ENCODE data around the gene GAGE12E.
"Not testable (repeated sequence)": the region's sequence is repeated elsewhere in the genome, so short reads cannot be mapped to it uniquely, and the experiment has no call there.

GAGE12E gene

DNA sequence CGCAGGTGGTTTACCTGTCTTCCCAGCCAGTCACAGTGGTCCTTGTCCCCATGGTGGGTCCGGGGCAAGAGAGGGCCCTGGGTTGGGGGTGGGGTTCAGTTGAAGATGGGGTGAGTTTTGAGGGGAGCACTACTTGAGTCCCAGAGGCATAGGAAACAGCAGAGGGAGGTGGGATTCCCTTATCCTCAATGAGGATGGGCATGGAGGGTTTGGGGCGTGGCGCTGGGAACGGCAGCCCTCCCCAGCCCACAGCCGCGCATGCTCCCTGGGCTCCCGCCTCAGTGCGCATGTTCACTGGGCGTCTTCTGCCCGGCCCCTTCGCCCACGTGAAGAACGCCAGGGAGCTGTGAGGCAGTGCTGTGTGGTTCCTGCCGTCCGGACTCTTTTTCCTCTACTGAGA lies at the start of gene GAGE12E:
GAGE12E (plus strand) TSS at position 301 of the 400 bp plus-strand sequence. CDS start 1,155 bp downstream, outside the sequence.
- DNase-seq (ENCODE audit: low spot score), result not testable (repeated sequence)

GRCh38 chrX:49531877-49532276 lies 19.2 kb upstream of the GAGE12E start, which contains the start of gene GAGE12C:
Gene GAGE12C, plus strand, starts transcription at chrX:49532177. Its CDS starts 1,155 bp downstream, at chrX:49533332.
- DNase-seq (ENCODE audit: low spot score), result not testable (repeated sequence)

- not testable (repeated sequence) for DNase-seq (ENCODE audit: low spot score)
These were observed 9.7 kb upstream of the GAGE12E start, which contains the start of gene GAGE12D for GRCh38 chrX:49541433-49541832. Gene GAGE12D, plus strand, starts transcription at chrX:49541733. Its CDS starts 1,155 bp downstream, at chrX:49542888.

GRCh38 chrX:49560542-49560941 lies 9.5 kb downstream of the GAGE12E start, which contains the start of gene GAGE12F:
Gene GAGE12F, plus strand, starts transcription at chrX:49560842. Its CDS starts 1,155 bp downstream, at chrX:49561997.
- DNase-seq (ENCODE audit: low spot score), result not testable (repeated sequence)

GRCh38 chrX:49568728-49569127 lies 17.6 kb downstream of the GAGE12E start:
- DNase-seq (ENCODE audit: low spot score), result not testable (repeated sequence)

- not testable (repeated sequence) for DNase-seq (ENCODE audit: low spot score)
These were observed 18.1 kb downstream of the GAGE12E start for GRCh38 chrX:49569152-49569551.

DNA sequence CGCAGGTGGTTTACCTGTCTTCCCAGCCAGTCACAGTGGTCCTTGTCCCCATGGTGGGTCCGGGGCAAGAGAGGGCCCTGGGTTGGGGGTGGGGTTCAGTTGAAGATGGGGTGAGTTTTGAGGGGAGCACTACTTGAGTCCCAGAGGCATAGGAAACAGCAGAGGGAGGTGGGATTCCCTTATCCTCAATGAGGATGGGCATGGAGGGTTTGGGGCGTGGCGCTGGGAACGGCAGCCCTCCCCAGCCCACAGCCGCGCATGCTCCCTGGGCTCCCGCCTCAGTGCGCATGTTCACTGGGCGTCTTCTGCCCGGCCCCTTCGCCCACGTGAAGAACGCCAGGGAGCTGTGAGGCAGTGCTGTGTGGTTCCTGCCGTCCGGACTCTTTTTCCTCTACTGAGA lies 19.0 kb downstream of the GAGE12E start, which contains the start of gene GAGE12G:
GAGE12G (plus strand) TSS at position 301 of the 400 bp plus-strand sequence. CDS start 1,155 bp downstream, outside the sequence.
- not testable (repeated sequence) for DNase-seq (ENCODE audit: low spot score)

DNA sequence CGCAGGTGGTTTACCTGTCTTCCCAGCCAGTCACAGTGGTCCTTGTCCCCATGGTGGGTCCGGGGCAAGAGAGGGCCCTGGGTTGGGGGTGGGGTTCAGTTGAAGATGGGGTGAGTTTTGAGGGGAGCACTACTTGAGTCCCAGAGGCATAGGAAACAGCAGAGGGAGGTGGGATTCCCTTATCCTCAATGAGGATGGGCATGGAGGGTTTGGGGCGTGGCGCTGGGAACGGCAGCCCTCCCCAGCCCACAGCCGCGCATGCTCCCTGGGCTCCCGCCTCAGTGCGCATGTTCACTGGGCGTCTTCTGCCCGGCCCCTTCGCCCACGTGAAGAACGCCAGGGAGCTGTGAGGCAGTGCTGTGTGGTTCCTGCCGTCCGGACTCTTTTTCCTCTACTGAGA lies 28.6 kb downstream of the GAGE12E start, which contains the start of gene GAGE12H:
GAGE12H (plus strand) TSS at position 301 of the 400 bp plus-strand sequence. CDS start 1,155 bp downstream, outside the sequence.
- not testable (repeated sequence) for DNase-seq (ENCODE audit: low spot score)

- DNase-seq (ENCODE audit: low spot score), result not testable (repeated sequence)
These were observed 38.1 kb downstream of the GAGE12E start, which contains the start of gene GAGE2A for GRCh38 chrX:49589196-49589595. Gene GAGE2A, plus strand, starts transcription at chrX:49589496. Its CDS starts 1,155 bp downstream, at chrX:49590651.

DNA sequence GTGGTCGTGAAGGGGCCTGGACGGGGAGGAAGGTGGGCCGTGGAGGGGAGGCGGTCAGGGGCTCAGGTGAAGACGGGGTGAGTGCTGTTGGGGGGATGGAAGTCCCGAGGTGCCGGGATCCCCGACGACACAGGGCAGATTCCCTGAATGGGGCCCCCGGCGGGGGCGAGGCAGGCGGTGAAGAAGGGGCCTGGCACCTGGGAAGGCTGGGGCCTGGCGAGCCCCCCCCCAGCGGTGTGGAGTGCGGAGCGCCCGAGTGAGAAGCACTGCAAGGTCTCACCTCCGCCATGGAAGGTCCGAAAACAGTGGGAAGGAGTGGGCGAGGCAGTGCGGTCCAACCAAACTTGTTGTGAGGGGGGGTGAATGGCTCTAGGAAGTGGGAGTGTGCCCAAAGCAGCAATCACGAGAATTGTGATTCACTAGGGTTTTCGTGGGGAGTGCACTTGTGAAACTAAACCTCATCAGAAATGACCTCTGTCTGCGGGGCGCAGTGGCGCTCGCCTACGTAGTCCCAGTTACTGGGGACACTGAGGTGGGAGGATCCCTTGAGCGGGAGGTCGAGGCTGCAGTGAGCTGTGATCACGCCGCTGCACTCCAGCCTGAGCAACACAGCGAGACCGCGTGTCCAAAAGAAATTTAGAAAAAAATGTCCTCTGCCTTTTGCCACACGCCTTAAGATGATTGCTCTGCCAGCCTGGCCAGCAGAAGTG lies 38.8 kb downstream of the GAGE12E start:
- not testable (repeated sequence) for DNase-seq (ENCODE audit: low spot score)

GRCh38 chrX:49590488-49590887 lies 39.4 kb downstream of the GAGE12E start:
- not testable (repeated sequence) for DNase-seq (ENCODE audit: low spot score)

DNA sequence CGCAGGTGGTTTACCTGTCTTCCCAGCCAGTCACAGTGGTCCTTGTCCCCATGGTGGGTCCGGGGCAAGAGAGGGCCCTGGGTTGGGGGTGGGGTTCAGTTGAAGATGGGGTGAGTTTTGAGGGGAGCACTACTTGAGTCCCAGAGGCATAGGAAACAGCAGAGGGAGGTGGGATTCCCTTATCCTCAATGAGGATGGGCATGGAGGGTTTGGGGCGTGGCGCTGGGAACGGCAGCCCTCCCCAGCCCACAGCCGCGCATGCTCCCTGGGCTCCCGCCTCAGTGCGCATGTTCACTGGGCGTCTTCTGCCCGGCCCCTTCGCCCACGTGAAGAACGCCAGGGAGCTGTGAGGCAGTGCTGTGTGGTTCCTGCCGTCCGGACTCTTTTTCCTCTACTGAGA lies 47.6 kb downstream of the GAGE12E start, which contains the start of gene GAGE1:
GAGE1 (plus strand) TSS at position 301 of the 400 bp plus-strand sequence. CDS start 1,155 bp downstream, outside the sequence.
- not testable (repeated sequence) for DNase-seq (ENCODE audit: low spot score)
